ENCODE measurements around the gene CDC42BPG. TPM values are rescaled to one million over a fixed set of nuclear protein-coding genes. Genes with fewer than 3 reads are reported as not detected.

Gene CDC42BPG
- total RNA-seq, 1 experiment from 2014 or later: 30.1 TPM

GRCh38 chr11:64862987-64863390, 18.5 kb upstream of the CDC42BPG start:
- Histone ChIP-seq H3K79me2 (ENCODE audit: insufficient read depth, low read length) (peaks cover 84% of the 10 kb centered on the region), H3K9me3 (ENCODE audit: control insufficient read depth in 1 of 2, insufficient read depth in 1 of 2, low read depth in 1 of 2, low read length in 2 of 2) (no peaks in the 10 kb centered on the region), H2AFZ (ENCODE audit: low read depth, low read length, poor library complexity, severe bottlenecking) (no peak overlapping the region), H3K4me1 (ENCODE audit: control insufficient read depth in 1 of 2, insufficient read depth in 2 of 2, low read length in 2 of 2) (peaks cover 5 to 73% of the 10 kb centered on the region in 2 experiments; a peak in 3 of 4 replicates), H3K4me2 (ENCODE audit: low read length) (no peak overlapping the region), H3K4me3 (replicated peaks in 1 of 2; ENCODE audit: low read depth in 1 of 2, low read length in 2 of 2) (no peak overlapping the region), H4K20me1 (ENCODE audit: insufficient read depth) (no peaks in the 10 kb centered on the region), H3K36me3 (ENCODE audit: control insufficient read depth in 1 of 2, insufficient read depth in 2 of 2, low read length in 2 of 2) (peaks cover 3 to 11% of the 10 kb centered on the region in 2 experiments; a peak in 1 of 4 replicates), H3K27ac (ENCODE audit: low read depth, low read length) (no peak overlapping the region; the same call in 1 of the 2 replicates), H3K27me3 (ENCODE audit: insufficient read depth, low read length) (no peaks in the 10 kb centered on the region), H3K9ac (ENCODE audit: low read length) (no peak overlapping the region), H3K9me2 (ENCODE audit: insufficient read depth) (no peaks in the 10 kb centered on the region)
- TF ChIP-seq CEBPB (IDR thresholded peaks at IDR 0.05; ENCODE audit: low read depth) (no peak), SIN3A (IDR thresholded peaks at IDR 0.05; ENCODE audit: low read depth) (no peak), POLR2AphosphoS5 (IDR thresholded peaks at IDR 0.05; ENCODE audit: low read depth, low read length) (no peak), SP1 (IDR thresholded peaks at IDR 0.05; ENCODE audit: low read depth) (no peak), JUND (IDR thresholded peaks at IDR 0.05) (no peak), POLR2A (IDR thresholded peaks at IDR 0.05; ENCODE audit: borderline replicate concordance, extremely low read depth, insufficient read depth, insufficient read length) (no peak), EZH2phosphoT487 (IDR thresholded peaks at IDR 0.05; ENCODE audit: borderline replicate concordance) (no peak), SRF (IDR thresholded peaks at IDR 0.05; ENCODE audit: low read depth) (no peak), ZFX (IDR thresholded peaks at IDR 0.05) (no peak), TCF7L2 (IDR thresholded peaks at IDR 0.05; ENCODE audit: borderline replicate concordance, extremely low read depth, insufficient read depth, insufficient read length) (no peak), ZNF274 (IDR thresholded peaks at IDR 0.05; ENCODE audit: low read depth, low read length) (no peak), YY1 (IDR thresholded peaks at IDR 0.05; ENCODE audit: extremely low read depth, insufficient replicate concordance, low read depth, low read length) (no peak), EZH2 (IDR thresholded peaks at IDR 0.05) (no peak), EGR1 (IDR thresholded peaks at IDR 0.05; ENCODE audit: low read depth) (no peak), ELF1 (IDR thresholded peaks at IDR 0.05; ENCODE audit: borderline replicate concordance, low read depth) (no peak), RAD21 (IDR thresholded peaks at IDR 0.05; ENCODE audit: low read depth) (no peak)
- TF ChIP-seq, protein P1, sequence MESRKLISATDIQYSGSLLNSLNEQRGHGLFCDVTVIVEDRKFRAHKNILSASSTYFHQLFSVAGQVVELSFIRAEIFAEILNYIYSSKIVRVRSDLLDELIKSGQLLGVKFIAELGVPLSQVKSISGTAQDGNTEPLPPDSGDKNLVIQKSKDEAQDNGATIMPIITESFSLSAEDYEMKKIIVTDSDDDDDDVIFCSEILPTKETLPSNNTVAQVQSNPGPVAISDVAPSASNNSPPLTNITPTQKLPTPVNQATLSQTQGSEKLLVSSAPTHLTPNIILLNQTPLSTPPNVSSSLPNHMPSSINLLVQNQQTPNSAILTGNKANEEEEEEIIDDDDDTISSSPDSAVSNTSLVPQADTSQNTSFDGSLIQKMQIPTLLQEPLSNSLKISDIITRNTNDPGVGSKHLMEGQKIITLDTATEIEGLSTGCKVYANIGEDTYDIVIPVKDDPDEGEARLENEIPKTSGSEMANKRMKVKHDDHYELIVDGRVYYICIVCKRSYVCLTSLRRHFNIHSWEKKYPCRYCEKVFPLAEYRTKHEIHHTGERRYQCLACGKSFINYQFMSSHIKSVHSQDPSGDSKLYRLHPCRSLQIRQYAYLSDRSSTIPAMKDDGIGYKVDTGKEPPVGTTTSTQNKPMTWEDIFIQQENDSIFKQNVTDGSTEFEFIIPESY (IDR thresholded peaks at IDR 0.05; ENCODE audit: extremely low read depth, insufficient replicate concordance, low read length): no peak
- TF ChIP-seq, protein P2, sequence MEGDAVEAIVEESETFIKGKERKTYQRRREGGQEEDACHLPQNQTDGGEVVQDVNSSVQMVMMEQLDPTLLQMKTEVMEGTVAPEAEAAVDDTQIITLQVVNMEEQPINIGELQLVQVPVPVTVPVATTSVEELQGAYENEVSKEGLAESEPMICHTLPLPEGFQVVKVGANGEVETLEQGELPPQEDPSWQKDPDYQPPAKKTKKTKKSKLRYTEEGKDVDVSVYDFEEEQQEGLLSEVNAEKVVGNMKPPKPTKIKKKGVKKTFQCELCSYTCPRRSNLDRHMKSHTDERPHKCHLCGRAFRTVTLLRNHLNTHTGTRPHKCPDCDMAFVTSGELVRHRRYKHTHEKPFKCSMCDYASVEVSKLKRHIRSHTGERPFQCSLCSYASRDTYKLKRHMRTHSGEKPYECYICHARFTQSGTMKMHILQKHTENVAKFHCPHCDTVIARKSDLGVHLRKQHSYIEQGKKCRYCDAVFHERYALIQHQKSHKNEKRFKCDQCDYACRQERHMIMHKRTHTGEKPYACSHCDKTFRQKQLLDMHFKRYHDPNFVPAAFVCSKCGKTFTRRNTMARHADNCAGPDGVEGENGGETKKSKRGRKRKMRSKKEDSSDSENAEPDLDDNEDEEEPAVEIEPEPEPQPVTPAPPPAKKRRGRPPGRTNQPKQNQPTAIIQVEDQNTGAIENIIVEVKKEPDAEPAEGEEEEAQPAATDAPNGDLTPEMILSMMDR (IDR thresholded peaks at IDR 0.05 in 2 of 3, conservative IDR thresholded peaks at IDR 0.05 in 1 of 3; ENCODE audit: borderline replicate concordance in 1 of 3, insufficient read depth in 1 of 3, low read depth in 2 of 3, low read length in 2 of 3): no peak
- TF ChIP-seq, protein P3, sequence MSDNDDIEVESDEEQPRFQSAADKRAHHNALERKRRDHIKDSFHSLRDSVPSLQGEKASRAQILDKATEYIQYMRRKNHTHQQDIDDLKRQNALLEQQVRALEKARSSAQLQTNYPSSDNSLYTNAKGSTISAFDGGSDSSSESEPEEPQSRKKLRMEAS (IDR thresholded peaks at IDR 0.05): no peak
- TF ChIP-seq, protein P4, sequence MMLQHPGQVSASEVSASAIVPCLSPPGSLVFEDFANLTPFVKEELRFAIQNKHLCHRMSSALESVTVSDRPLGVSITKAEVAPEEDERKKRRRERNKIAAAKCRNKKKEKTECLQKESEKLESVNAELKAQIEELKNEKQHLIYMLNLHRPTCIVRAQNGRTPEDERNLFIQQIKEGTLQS (IDR thresholded peaks at IDR 0.05): no peak
- ChIA-PET RAD21 (ENCODE audit: low non-redundant PET in 1 of 2, low total read pairs in 2 of 2, uncharacterized antibody in 2 of 2, unreplicated experiment in 2 of 2) (no interaction called here), CTCF (interaction anchor here (1.2 kb wide), 1 partner anchor 24 kb away, joined by 3 read pairs; no protein-coding TSS in a partner anchor), POLR2A (interaction anchor here (2.9 kb wide), 1 partner anchor 14 kb away, joined by 12 read pairs; the partner anchor contains the start of gene EHD1)
- no peak for DNase-seq (ENCODE audit: low read depth, low spot score)
- no TSS peak for BruUV-seq (replicated peaks)
- intact Hi-C loops (cut with micrococcal nuclease): no loop called here
- ATAC-seq: no peak
